ENCODE data around the gene TMEM233. TPM values are rescaled to one million over a fixed set of nuclear protein-coding genes. Genes with fewer than 3 reads are reported as not detected.
"Not testable (repeated sequence)": the region's sequence is repeated elsewhere in the genome, so short reads cannot be mapped to it uniquely, and the experiment has no call there.

The TMEM233 gene
- total RNA-seq, 2 experiments from 2014 or later: not detected

DNA sequence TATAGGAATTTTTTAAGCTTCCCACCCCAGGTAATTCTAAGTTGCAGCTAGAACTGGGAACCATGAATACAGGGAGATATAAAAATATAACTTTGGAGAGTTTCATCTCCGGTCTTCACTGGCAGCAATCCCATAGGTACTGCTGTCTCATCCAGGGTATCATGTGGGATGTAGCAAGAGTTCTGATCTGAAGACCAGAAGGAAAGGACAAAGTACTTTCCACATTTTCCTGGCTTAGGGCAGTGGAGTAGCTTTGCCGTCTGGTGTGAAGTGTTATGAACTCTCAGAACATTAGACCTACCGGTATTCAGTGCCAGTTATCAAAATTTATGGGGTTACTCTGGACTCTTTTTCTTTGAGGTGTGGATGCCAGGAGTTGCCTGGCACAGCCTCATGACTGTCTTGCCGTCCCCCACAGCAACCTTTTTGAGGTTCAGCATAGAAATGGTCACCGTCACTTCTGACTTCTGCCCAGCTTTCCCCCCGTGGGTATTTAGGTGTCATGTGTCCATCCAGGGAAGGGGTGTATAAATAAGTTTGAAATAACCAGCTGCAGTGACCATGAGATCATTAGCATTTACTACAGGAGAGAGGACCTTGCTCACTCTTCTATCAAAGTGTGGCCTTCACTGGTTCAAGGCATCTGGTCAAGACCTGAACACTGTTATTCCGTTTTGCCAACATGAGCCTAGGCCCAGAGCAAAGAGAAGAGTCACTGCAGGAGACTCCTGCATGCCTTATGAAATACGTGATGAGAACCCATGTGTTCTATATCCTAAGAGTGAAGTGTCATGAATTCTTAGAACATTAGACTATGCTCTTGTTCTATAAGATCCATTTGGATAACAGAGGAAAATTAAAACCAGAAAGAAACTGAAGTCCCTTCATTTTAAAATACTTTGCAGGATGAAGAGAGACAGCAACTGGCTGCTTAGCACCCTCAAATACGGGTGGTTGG lies 22.2 kb downstream of the TMEM233 start:
- ChIA-PET POLR2A (no interaction called here), CTCF (interaction anchor here (0.8 kb wide), 1 partner anchor 43 kb away, joined by 3 read pairs; no protein-coding TSS in a partner anchor)
- H3K9me3 Mint-ChIP-seq: peaks cover 8% of the 10 kb centered on the region
- peaks cover 7% of the 10 kb centered on the region for H3K36me3 Mint-ChIP-seq
- H3K4me3 Mint-ChIP-seq: no peak overlapping the region
- H3K4me1 Mint-ChIP-seq (ENCODE audit: low read depth): no peaks in the 10 kb centered on the region
- H3K27ac Mint-ChIP-seq: no peak overlapping the region
- peaks cover 9% of the 10 kb centered on the region for H3K27me3 Mint-ChIP-seq
- intact Hi-C loops (cut with micrococcal nuclease): no loop called here
- no peak for DNase-seq

DNA sequence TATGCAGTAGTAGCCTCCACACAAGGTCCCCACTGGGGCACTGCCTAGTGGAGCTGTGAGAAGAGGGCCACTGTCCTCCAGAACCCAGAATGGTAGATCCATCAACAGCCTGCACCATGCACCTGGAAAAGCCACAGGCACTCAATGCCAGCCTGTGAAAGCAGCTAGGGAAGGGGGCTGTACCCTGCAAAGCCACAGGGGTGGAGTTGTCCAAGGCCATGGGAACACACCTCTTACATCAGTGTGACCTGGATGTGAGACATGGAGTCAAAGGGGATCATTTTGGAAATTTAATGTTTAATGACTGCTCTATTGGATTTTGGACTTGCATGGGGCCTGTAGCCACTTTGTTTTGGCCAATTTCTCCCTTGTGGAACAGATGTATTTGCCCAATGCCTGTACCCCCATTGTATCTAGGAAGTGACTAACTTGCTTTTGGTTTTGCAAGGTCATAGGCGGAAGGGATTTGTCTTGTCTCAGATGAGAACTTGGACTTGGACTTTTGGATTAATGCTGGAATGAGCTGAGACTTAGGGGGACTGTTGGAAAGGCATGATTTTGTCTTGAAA lies 24.8 kb downstream of the TMEM233 start:
- CTCF ChIA-PET; H3K27ac Mint-ChIP-seq; H3K9me3 Mint-ChIP-seq; intact Hi-C loops (cut with micrococcal nuclease); H3K4me3 Mint-ChIP-seq; POLR2A ChIA-PET; H3K36me3 Mint-ChIP-seq; H3K4me1 Mint-ChIP-seq (ENCODE audit: low read depth); DNase-seq: not testable (repeated sequence)
- peaks cover 21% of the 10 kb centered on the region for H3K27me3 Mint-ChIP-seq

DNA sequence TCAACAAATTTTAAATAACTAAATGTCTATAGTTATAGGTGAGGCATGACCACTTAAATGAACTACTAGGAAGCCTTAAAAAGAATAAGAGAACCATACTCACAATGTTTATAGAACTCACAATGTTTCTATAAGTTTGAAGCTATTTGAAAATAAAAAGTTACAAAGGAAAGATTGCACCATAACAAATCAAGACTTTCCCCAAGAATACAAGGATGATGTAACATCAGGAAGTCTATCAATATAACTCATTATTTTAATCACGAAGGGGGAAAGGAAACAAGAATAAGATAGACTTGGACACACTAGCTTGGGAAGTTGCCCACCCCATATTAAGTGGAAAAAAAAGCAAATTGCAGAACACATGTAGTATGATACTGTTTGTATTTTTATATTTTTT lies 26.9 kb downstream of the TMEM233 start:
- no peak for DNase-seq
- Mint-ChIP-seq H3K27me3 (peaks cover 19% of the 10 kb centered on the region), H3K9me3 (peaks cover 8% of the 10 kb centered on the region), H3K36me3 (peaks cover 7% of the 10 kb centered on the region), H3K4me3 (no peak overlapping the region), H3K27ac (no peak overlapping the region), H3K4me1 (ENCODE audit: low read depth) (peaks cover 3% of the 10 kb centered on the region)
- intact Hi-C loops (cut with micrococcal nuclease): no loop called here
- POLR2A ChIA-PET: no interaction called here
- CTCF ChIA-PET: interaction anchor here (0.6 to 1.2 kb wide), 2 partner anchors 28 to 76 kb away, joined by 3 read pairs; no protein-coding TSS in a partner anchor

DNA sequence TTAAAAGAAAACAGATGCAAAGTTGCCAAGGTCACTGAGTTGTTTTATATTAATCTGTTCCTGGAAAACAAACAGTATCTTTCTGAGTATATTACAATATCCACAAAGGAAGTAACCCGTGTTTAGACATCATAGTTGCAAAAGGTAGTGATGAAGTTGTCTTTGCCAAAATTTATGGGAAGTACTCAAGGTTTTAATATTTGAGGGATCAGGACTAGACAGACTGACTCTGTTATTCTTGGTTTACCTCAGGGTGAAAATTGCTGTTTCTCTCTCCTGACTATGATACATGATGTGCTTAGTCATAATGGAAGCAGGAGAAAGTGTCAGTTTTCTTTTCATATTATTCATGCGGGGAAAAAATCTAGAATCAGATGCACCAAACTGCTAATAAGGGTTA lies 28.3 kb downstream of the TMEM233 start:
- no peak for DNase-seq
- Mint-ChIP-seq H3K9me3 (peaks cover 8% of the 10 kb centered on the region), H3K27ac (no peak overlapping the region), H3K4me1 (ENCODE audit: low read depth) (peaks cover 3% of the 10 kb centered on the region), H3K4me3 (no peak overlapping the region), H3K36me3 (peaks cover 7% of the 10 kb centered on the region), H3K27me3 (peaks cover 19% of the 10 kb centered on the region)
- CTCF ChIA-PET: no interaction called here
- intact Hi-C loops (cut with micrococcal nuclease): no loop called here
- POLR2A ChIA-PET: no interaction called here

DNA sequence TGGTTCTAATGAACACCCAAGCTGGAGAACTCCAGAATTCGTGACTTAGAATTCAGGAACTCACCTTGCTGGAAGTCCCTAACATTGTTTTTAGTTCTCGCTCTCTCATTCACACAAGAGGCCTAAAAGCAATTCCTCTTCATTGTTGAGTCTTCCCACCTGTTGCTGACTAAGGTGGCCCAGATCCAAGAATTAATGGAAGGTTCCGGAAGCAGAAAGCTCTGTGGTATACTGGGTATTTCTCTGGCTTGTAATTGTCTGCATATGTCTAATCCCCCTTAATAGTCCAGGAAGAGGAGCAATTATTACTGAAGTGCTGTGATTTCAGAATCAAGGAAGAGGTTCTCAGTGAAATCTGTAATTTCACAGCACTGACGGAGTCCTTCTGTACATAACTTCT lies 31.4 kb downstream of the TMEM233 start:
- CTCF ChIA-PET: no interaction called here
- peaks cover 18% of the 10 kb centered on the region for H3K27me3 Mint-ChIP-seq
- H3K4me1 Mint-ChIP-seq (ENCODE audit: low read depth): peaks cover 3% of the 10 kb centered on the region
- H3K27ac Mint-ChIP-seq: no peak overlapping the region
- POLR2A ChIA-PET: no interaction called here
- no peak for DNase-seq
- H3K36me3 Mint-ChIP-seq: no peaks in the 10 kb centered on the region
- intact Hi-C loops (cut with micrococcal nuclease): no loop called here
- no peak overlapping the region for H3K4me3 Mint-ChIP-seq
- no peaks in the 10 kb centered on the region for H3K9me3 Mint-ChIP-seq

DNA sequence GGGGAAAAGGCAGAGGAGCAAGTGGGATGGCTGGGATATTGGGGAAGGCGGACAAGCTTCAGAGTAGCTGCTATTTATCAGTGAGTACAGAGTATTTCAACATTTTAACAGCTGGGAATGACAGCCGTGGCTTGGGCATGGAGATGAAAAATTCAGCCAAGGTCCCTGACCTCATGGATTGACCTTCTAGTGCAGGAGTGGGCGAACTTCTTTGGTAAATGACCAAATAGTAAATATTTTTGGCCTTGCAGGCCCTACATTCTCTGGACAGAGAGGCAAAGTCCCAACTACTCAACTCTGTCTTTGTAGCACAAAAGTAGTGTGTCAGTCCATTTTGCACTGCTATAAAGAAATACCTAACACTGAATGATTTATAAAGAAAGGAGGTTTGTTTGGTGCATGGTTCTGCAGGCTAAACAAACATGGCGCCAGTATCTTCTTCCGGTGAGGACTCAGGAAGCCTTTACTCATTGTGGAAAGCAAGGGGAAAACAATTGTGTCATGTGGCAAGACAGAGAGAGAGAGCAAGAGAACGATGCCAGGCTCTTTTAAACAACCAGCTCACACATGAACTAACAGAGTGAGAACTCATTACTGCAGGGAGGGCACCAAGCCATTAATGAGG lies 33.6 kb downstream of the TMEM233 start:
- no peak for DNase-seq
- Mint-ChIP-seq H3K4me3 (no peak overlapping the region), H3K4me1 (ENCODE audit: low read depth) (no peaks in the 10 kb centered on the region), H3K36me3 (no peaks in the 10 kb centered on the region), H3K9me3 (no peaks in the 10 kb centered on the region), H3K27ac (no peak overlapping the region), H3K27me3 (peaks cover 19% of the 10 kb centered on the region)
- ChIA-PET CTCF (interaction anchor here (0.9 kb wide), 1 partner anchor 82 kb away, joined by 3 read pairs; no protein-coding TSS in a partner anchor), POLR2A (no interaction called here)
- intact Hi-C loops (cut with micrococcal nuclease): no loop called here

DNA sequence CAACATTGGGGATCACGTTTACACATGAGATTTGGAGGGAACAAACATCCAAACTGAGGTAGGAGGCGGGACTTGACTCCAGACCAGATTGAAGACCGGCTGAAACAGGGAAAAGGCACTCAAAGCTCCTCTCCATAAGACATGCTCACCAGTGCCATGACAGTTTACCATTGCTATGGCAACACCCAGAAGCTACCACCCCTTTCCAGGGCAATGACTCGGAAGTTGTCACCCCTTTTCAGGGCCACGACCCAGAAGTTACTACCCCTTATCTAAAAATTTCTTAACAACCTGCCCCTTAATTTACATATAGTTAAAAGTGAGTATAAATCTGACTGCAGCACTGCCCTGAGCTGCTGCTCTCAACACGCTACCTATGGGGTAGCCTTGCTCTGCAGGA lies 34.1 kb downstream of the TMEM233 start:
- Mint-ChIP-seq H3K27ac (no peak overlapping the region), H3K27me3 (peaks cover 18% of the 10 kb centered on the region), H3K9me3 (no peaks in the 10 kb centered on the region), H3K4me3 (no peak overlapping the region), H3K4me1 (ENCODE audit: low read depth) (no peaks in the 10 kb centered on the region), H3K36me3 (no peaks in the 10 kb centered on the region)
- ChIA-PET POLR2A (no interaction called here), CTCF (no interaction called here)
- intact Hi-C loops (cut with micrococcal nuclease): no loop called here
- no peak for DNase-seq

DNA sequence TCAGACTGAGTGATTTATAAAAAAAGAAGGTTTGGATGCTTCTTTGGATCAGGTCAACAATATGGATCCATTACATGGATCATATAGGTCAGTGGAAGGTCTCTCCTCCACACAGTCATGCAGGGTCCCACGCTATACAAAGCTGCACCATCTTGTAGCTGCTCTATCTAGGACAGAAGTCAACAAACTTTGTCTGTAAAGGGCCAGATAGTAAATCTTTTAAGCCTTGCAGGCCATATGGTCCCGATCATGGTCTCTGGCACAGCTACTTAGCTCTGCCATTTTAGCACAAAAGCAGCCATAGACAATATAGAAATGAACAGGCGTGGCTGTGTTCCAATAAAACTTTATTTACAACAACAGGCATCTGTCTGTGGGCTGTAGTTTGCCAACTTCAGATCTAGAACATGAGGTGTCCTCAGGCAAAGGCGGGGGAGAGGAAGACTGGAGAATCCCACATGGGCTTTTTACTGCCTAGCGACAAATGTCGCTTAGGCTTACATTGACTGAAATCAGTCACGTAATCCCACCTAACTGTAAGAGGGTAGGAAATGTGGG lies 36.7 kb downstream of the TMEM233 start:
- ChIA-PET CTCF (no interaction called here), POLR2A (no interaction called here)
- Mint-ChIP-seq H3K4me1 (ENCODE audit: low read depth) (no peaks in the 10 kb centered on the region), H3K27ac (no peak overlapping the region), H3K9me3 (no peaks in the 10 kb centered on the region), H3K4me3 (no peak overlapping the region), H3K36me3 (no peaks in the 10 kb centered on the region), H3K27me3 (peaks cover 20% of the 10 kb centered on the region)
- intact Hi-C loops (cut with micrococcal nuclease): no loop called here
- no peak for DNase-seq

DNA sequence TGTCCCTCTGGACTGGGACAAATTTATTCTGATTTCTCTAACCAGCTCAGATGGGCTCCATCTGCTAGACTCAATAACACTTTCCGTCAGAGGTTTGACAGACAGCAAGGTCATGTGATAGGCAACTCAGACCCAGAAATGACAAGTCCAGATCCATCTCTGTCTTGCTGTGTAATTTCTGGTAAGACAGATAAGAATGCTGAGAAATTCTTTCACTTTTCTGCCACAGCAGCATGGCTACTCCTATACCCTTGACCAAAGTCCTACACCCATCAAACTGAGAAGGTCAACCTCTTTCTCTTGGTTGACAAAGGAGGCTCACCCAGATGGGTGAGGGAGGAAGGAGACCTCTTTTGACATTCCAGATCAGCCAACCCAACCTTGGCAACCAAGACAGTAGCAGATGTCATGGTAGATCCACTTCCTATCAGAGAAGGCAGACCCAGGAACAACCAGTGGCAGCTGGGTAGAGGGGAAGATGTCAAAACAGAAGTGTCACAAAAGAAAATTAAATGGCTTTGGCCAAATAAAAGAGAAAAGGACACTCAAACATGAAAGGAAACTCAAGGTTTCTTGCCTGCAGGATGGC lies 37.5 kb downstream of the TMEM233 start:
- CTCF ChIA-PET: no interaction called here
- no peaks in the 10 kb centered on the region for H3K9me3 Mint-ChIP-seq

DNA sequence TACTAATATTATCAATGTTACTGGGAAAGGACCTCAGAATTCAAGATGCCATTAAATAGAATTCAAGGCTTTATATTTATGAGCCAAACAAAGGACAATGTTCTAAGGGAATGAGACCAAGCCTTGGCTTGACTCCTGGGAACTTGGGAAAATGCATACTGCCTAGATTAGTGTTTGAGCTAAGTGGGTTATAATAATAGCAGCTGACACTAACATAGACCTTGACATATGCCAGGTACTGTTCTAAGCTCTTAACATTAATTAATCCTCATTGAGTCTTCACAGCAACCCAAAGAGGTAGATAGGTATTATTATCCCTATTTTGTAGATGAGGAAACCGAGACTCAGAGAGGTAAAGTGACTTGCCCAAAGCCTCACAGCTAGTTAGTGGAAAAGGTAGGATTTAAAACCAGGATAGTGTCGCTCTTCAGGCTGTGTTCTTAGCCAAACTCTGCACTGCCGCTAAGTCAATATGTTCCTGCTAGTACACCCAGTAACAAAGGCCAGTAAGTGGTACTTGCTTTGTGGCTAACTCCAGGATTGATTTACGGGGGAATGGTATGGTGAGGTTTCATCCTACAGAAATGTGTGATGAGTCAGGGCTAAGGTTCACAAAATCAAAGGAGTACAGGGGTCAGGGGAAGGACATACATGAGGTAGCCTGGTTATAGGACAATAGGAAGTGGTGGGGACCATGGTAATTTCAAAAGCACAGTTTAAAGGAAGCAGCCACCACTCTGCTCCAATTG lies 38.5 kb downstream of the TMEM233 start:
- intact Hi-C loops (cut with micrococcal nuclease): no loop called here
- Mint-ChIP-seq H3K4me1 (ENCODE audit: low read depth) (no peaks in the 10 kb centered on the region), H3K36me3 (no peaks in the 10 kb centered on the region), H3K9me3 (no peaks in the 10 kb centered on the region), H3K4me3 (no peak overlapping the region), H3K27ac (no peak overlapping the region), H3K27me3 (peaks cover 28% of the 10 kb centered on the region)
- CTCF ChIA-PET: no interaction called here
- POLR2A ChIA-PET: no interaction called here
- DNase-seq: no peak

More for the DNA sequence above, 37.5 kb downstream of the TMEM233 start:
- POLR2A ChIA-PET: no interaction called here
- DNase-seq: no peak
- intact Hi-C loops (cut with micrococcal nuclease): no loop called here
- Mint-ChIP-seq H3K4me1 (ENCODE audit: low read depth) (no peaks in the 10 kb centered on the region), H3K27ac (no peak overlapping the region), H3K27me3 (peaks cover 26% of the 10 kb centered on the region), H3K4me3 (no peak overlapping the region), H3K36me3 (no peaks in the 10 kb centered on the region)

DNA sequence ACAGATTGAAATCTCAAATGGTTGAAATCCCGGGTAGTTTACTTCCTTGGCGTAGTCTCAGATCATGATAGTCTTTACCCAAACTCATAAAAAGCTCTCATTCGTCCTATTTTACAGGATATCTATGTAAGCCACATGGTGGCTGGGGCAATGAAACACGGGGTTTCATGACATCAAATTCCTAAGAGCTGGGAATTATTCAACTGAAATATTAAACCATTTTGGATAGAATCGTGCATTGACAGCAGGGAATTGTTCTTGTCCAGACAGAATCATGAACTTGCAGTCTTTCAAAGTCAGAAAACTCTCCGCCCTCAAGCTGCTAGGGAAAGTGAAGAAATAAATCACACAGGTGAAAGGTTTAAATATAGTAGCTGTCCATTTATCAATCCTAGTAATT lies 41.2 kb downstream of the TMEM233 start:
- Mint-ChIP-seq H3K4me1 (ENCODE audit: low read depth) (no peaks in the 10 kb centered on the region), H3K27ac (no peak overlapping the region), H3K9me3 (no peaks in the 10 kb centered on the region), H3K4me3 (no peak overlapping the region), H3K36me3 (no peaks in the 10 kb centered on the region), H3K27me3 (peaks cover 25% of the 10 kb centered on the region)
- ChIA-PET CTCF (interaction anchor here (1.5 kb wide), 1 partner anchor 10 kb away, joined by 4 read pairs; no protein-coding TSS in a partner anchor), POLR2A (interaction anchor here (0.7 kb wide), 1 partner anchor 489 kb away, joined by 3 read pairs; no protein-coding TSS in a partner anchor)
- intact Hi-C loops (cut with micrococcal nuclease): no loop called here
- DNase-seq: no peak
